Stromal cell of bone marrow (primary cell): ENCODE measurements around the gene ARF3.

Experiments used
- DNase-seq: peaks from one replicate; pipeline ENCODE4 v3.0.0-alpha.2; 2012; ENCODE audit warnings: low read depth

The ARF3 gene

GRCh38 chr12:48966177-48966895, 9.0 kb upstream of the ARF3 start:
- no peak for DNase-seq

GRCh38 chr12:48965298-48965838, 8.1 kb upstream of the ARF3 start:
- no peak for DNase-seq

DNA sequence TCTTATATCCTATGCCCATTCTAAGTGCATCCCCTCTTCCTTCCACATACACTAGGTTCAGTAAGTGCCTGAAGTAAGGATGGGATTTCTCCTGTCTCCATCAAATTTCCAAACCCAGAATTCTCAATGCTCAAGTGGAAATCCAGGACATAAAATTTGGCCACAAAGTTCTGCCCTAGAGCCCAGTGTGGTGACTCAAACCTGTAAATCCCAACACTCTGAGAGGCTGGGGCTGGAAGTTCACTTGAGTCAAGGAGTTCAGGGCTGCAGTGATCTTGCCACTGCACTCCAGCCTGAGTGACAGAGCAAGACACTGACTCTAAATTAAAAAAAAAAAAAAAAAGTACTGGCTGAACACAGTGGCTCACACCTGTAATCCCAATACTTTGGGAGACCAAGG, 4.5 kb upstream of the ARF3 start:
- DNase-seq, result no peak

DNA sequence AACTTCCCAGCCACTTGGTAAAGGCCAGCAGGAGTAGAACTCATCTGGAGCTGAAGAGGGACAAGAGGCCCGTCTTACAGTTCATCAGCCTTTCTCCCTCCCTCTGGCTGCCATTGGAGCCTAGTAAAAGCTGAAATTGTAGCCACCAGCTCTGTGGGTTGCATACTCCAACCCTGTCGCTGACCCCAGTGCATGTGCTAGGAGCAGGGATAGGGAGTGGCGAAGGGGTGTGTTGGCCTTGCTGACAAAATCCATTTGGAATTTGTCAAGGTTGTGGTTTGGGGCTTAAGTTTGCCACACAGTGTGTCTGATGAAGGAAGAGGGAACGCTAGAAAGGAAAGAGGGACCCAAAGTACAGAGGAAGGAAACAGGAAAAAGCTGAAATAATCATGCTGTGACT, 4.0 kb upstream of the ARF3 start:
- no peak for DNase-seq

- no peak for DNase-seq
Measured at GRCh38 chr12:48960834-48961233, 3.5 kb upstream of the ARF3 start.

DNA sequence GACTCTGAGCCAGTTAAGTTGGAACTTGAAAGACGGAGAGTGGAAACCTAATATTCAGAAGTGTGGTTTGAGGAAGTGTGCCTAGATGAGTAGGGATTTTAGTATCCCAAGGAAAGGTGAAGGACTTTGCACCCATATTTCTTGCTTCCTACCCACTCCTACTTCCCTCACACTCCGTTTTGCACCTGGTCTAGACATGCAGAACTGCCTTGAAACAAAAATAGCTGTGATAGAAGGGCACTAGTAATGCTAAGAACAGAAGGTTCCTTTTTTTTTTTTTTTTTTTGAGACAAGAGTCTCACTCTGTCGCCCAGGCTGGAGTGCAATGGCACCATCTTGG, 732 bp upstream of the ARF3 start:
- DNase-seq, result no peak

DNA sequence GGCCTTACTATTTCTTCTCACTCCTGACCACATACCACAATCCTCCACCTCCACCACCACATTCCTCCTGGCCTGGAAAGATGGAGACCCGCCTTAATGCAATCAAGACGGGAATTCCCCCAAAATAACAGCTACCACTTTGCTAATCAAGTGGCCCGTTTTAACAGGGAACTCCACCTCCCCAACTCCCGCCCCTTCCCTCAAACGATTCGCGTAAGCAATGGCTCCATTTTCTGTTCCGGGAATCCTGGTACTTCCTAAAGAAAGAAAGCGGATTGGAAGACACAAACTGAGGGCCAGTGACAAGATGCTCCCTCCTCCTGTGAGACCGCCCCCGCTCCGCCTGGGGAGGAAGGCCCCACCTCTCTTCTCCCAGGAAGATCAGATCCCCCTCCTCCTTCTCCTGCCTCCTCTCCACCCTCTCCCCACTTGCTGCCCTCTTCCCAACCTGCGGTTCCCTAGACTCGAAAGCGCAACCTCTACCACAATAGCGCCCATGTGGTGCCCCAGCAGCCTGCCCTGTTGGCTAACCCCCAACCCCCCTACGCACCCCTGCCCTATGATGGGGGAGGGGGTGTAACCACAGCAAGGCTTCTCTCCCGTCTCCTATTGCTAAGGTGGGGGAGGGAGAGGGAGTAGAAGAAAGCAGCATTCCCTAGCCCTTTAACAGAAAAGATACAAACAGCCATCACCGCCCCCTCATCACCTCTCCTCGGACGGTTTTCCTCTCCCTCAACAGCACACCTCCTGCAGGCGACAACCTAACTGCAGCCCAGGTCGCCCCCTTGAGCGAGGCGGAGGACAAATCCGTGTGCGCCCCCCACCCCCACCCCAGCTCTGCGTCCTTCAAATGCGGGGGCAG, 777 bp downstream of the ARF3 start:
- peak; percentile 97 for DNase-seq

DNA sequence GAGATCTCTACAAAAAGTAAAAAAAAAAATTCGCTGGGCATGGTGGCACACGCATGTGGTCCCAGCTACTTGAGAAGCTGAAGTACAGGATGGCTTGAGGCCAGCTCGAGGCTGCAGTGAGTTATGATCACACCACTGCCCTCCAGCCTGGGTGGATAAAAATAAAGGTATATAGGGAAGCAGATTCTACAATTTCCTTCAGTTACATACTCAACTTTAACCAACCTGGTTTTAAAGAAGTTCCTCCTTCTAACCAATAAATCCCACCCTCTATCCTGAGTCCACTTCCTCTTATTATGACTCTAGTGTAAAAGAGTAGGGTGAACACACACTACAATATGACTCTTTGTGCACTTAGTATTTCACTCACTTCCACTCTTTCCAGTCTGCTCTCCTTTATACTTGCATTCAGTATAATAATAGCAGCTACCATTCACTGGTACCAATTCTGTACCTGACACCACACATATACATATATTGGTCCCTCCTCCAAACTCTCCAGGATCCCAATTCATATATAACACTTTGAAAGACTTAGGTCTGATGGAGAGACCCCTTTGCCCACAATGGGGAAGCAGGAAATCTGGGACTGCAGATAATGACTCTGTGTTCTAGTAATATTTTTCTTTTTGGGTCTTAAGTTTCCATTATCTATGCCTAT, 2.3 kb downstream of the ARF3 start:
- no peak for DNase-seq

DNA sequence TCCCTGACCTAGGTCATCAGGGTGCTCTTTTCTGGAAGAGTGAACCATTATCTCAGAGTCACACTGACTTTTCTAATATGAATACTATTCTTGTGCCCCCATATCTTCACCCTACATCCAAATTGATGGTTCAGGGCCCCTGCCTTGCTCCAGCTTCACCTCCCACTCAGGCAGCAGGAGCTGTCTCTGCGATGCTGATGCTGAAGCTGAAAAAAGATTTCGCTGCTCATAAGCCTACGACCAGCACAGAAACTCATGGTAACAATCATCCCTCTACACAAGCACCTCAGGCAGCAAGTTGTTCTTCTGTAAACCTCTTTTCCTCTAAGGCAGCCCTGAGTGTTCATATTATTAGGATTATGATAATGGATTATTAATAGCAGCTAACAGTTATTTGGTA, 3.2 kb downstream of the ARF3 start:
- no peak for DNase-seq

- DNase-seq, result no peak
Measured at GRCh38 chr12:48952691-48953090, 4.6 kb downstream of the ARF3 start.

- DNase-seq, result no peak
Measured at GRCh38 chr12:48947727-48948126, 9.6 kb downstream of the ARF3 start.

GRCh38 chr12:48946943-48947342, 10.3 kb downstream of the ARF3 start:
- no peak for DNase-seq

DNA sequence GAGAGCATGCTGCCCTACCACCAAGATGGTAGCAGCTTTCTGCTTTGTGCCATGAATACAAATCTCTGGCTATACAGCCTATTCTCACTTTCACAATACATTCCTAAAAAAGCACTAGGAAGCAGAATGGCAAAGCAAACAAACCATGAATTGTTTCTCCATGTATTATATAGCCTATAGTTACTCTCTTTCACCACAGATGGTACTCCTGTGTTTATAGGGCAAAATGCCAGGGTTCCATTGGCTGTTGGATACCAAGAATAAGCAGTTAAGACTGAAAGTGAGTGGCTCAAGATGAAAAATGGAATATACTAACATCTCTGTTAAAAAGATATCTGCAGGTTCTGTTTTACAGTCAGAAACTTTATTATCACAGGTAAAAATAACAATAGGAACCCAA, 11.1 kb downstream of the ARF3 start:
- no peak for DNase-seq

DNA sequence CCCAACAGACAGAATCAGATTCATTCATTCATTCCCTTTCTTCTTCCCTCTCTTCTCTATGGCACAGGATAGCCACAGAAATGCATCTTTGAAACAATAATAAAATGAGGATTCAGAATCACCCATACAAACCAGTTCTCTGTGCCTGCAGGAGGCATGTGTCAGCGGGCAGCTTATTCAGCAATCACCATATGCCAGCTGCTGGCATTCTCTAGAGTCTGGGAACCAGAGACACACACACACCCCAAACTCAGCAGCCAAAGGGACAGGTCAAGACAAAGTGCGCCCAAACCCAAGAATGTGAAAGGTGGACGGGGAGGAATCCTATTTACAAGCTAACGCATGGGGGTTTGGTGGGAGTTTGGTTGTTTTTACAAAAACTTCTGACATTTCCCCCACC, 14.1 kb downstream of the ARF3 start:
- no peak for DNase-seq

GRCh38 chr12:48940181-48940580, 17.1 kb downstream of the ARF3 start:
- no peak for DNase-seq

GRCh38 chr12:48938805-48939204, 18.5 kb downstream of the ARF3 start:
- no peak for DNase-seq

DNA sequence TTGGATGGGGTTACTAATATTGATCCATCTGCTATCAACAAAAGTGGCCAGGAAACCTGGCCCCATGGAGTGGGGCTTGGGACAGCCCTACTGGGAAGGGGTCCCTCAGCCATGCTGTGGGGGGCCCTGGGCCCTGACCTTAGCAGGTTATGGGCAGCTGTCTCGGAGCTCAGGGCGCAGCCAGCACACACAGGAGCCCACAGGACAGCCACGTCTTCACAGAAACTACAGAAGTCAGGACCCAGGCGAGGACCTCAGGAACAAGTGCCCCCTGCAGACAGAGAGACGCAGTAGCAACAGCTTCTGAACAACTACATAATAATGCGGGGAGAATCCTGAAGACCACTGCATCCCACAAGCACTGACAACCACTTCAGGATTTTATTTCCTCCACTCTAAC, 20.1 kb downstream of the ARF3 start:
- DNase-seq, result no peak

- DNase-seq, result peak; percentile 40
Measured at GRCh38 chr12:48936379-48936979, 20.8 kb downstream of the ARF3 start.

GRCh38 chr12:48934312-48934706, 23.0 kb downstream of the ARF3 start:
- no peak for DNase-seq

- no peak for DNase-seq
Measured at GRCh38 chr12:48933664-48934311, 23.5 kb downstream of the ARF3 start.

DNA sequence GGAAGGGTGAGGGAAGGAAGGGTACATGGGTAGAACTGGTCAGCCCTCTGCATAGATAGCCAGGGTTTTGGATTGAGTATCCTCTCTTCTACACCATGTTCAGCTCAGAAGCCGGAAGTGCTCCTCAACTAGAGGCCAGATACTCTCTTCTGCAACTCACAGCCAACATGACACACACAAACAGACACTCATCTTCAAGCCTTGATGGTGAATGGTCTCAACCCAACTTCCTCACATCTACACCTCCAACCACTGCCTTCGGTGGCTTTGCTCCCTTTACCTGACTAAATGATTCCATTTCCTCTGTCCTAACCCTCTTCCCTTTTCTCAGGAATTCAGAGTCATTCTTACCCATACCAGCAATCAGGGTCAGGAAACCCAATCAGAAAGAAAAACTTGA, 24.4 kb downstream of the ARF3 start:
- DNase-seq, result no peak

DNA sequence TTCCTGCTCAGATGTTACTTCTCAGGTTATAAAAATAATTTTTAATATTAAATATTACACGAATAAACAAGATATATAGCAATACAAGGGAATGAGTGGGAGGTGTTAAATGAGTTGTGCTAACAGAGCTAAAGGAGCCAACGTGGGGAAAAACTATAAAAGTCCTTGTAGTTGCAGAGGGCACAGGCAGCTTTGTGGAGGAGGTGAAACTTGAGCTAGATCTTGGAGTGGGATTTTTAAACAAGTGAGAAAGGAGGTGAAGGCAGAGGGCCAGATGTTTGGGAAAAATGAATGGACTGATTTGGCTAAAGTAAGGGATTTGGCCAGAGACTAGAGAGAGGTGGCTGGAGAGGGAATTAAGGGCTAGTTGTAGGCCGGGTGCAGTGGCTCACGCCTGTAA, 26.8 kb downstream of the ARF3 start:
- no peak for DNase-seq
